GM23338 (cell line): ENCODE measurements around the gene TNK2. TPM values are rescaled to one million over a fixed set of nuclear protein-coding genes. Genes with fewer than 3 reads are reported as not detected.

Experiments used
- ATAC-seq: fragments of 200-7000 bp; cut with Tn5 transposase; 3 replicates; pipeline ENCODE4 v1.9.1; 2020
- DNase-seq: peaks from one replicate; pipeline ENCODE4 v3.0.0-alpha.2; 2015; ENCODE audit warnings: low spot score
- H2AFZ ChIP-seq: fragments of 200-600 bp; sonication (generic); 2 replicates; pipeline ENCODE4 v1.8.0; 2016; ENCODE audit warnings: antibody characterized with exemption, mild to moderate bottlenecking, moderate library complexity
- H3F3A ChIP-seq: fragments of 200-600 bp; sonication (generic); replicated peaks from 2 replicates; pipeline ENCODE4 v1.8.0; 2017; ENCODE audit warnings: antibody characterized with exemption, mixed run types, low read depth
- H3K27ac ChIP-seq: fragments of 200-600 bp; sonication (generic); 2 replicates; pipeline ENCODE4 v1.6.1; 2016; ENCODE audit warnings: low read depth
- H3K27me3 ChIP-seq: fragments of 200-600 bp; sonication (generic); 2 replicates; pipeline ENCODE4 v1.8.0; 2016; ENCODE audit warnings: mild to moderate bottlenecking, mixed run types, moderate library complexity; ENCODE audit not compliant: insufficient read depth
- H3K36me3 ChIP-seq: fragments of 200-600 bp; sonication (generic); 2 replicates; pipeline ENCODE4 v1.8.0; 2016; ENCODE audit warnings: mild to moderate bottlenecking; ENCODE audit not compliant: insufficient read depth
- H3K4me1 ChIP-seq: fragments of 200-600 bp; sonication (generic); 2 replicates; pipeline ENCODE4 v1.8.0; 2016; ENCODE audit warnings: mild to moderate bottlenecking, moderate library complexity; ENCODE audit not compliant: insufficient read depth
- H3K4me2 ChIP-seq: fragments of 200-600 bp; sonication (generic); 2 replicates; pipeline ENCODE4 v1.7.1; 2017; ENCODE audit warnings: mixed run types
- H3K4me3 ChIP-seq: fragments of 200-600 bp; sonication (generic); 2 replicates; pipeline ENCODE4 v1.6.1; 2016; ENCODE audit warnings: mixed run types
- H3K79me2 ChIP-seq: fragments of 200-600 bp; sonication (generic); replicated peaks from 2 replicates; pipeline ENCODE4 v1.8.0; 2017; ENCODE audit warnings: mild to moderate bottlenecking; ENCODE audit not compliant: insufficient read depth
- H3K9me2 ChIP-seq: fragments of 200-600 bp; sonication (generic); 2 replicates; pipeline ENCODE4 v1.8.0; 2017; ENCODE audit not compliant: insufficient read depth
- H4K20me1 ChIP-seq: fragments of 200-600 bp; sonication (generic); replicated peaks from 2 replicates; pipeline ENCODE4 v1.8.0; 2017; ENCODE audit warnings: mild to moderate bottlenecking; ENCODE audit not compliant: insufficient read depth
- H3K27ac Mint-ChIP-seq: 2 replicates; pipeline ENCODE4 v1.8.0; 2020; ENCODE audit warnings: inconsistent platforms, mild to moderate bottlenecking, moderate library complexity, mixed read lengths
- H3K27me3 Mint-ChIP-seq: 3 replicates; pipeline ENCODE4 v1.8.0; 2022; ENCODE audit warnings: low read depth, mild to moderate bottlenecking, moderate library complexity, mixed read lengths, inconsistent platforms; ENCODE audit not compliant: insufficient read depth, poor library complexity
- H3K36me3 Mint-ChIP-seq: 3 replicates; pipeline ENCODE4 v1.8.0; 2021; ENCODE audit warnings: low read depth, mild to moderate bottlenecking, inconsistent platforms, moderate library complexity, mixed read lengths
- H3K4me1 Mint-ChIP-seq: 3 replicates; pipeline ENCODE4 v1.8.0; 2020; ENCODE audit warnings: mild to moderate bottlenecking, inconsistent platforms, mixed read lengths
- H3K4me3 Mint-ChIP-seq: 3 replicates; pipeline ENCODE4 v1.8.0; 2021; ENCODE audit warnings: moderate library complexity, mild to moderate bottlenecking, inconsistent platforms, mixed read lengths
- H3K9me3 Mint-ChIP-seq: 3 replicates; pipeline ENCODE4 v1.8.0; 2020; ENCODE audit warnings: moderate library complexity, mild to moderate bottlenecking, inconsistent platforms, mixed read lengths
- CREB1 ChIP-seq: fragments of 250-450 bp; sonication (Bioruptor Pico); IDR thresholded peaks from 2 replicates; pipeline ENCODE4 v1.5.0; 2020; ENCODE audit warnings: low read depth, mild to moderate bottlenecking, moderate library complexity
- ETS1 ChIP-seq: IDR thresholded peaks from 2 replicates; pipeline ENCODE4 v1.6.1; 2016; ENCODE audit warnings: antibody characterized with exemption
- EZH2 ChIP-seq: fragments of 200-600 bp; sonication (generic); IDR thresholded peaks from one replicate; pipeline ENCODE4 v1.8.0; 2017; ENCODE audit warnings: antibody characterized with exemption, mild to moderate bottlenecking, low read depth; ENCODE audit not compliant: unreplicated experiment
- EZH2phosphoT487 ChIP-seq: fragments of 200-600 bp; sonication (generic); IDR thresholded peaks from one replicate; pipeline ENCODE4 v1.8.1; 2018; ENCODE audit warnings: antibody characterized with exemption; ENCODE audit not compliant: unreplicated experiment
- JUNB ChIP-seq: IDR thresholded peaks from one replicate; pipeline ENCODE4 v1.6.1; 2016; ENCODE audit warnings: antibody characterized with exemption; ENCODE audit not compliant: unreplicated experiment
- NANOG ChIP-seq: IDR thresholded peaks from 2 replicates; pipeline ENCODE4 v1.6.1; 2016; ENCODE audit warnings: antibody characterized with exemption, borderline replicate concordance
- POLR2AphosphoS5 ChIP-seq: IDR thresholded peaks from 2 replicates; pipeline ENCODE4 v1.6.1; 2016; ENCODE audit warnings: antibody characterized with exemption, low read depth
- STAT1 ChIP-seq: IDR thresholded peaks from one replicate; pipeline ENCODE4 v1.6.1; 2016; ENCODE audit warnings: antibody characterized with exemption; ENCODE audit not compliant: unreplicated experiment
- ZNF114 ChIP-seq: fragments of 250-450 bp; sonication (Bioruptor Pico); IDR thresholded peaks from 2 replicates; pipeline ENCODE4 v1.5.0; 2020; ENCODE audit warnings: mild to moderate bottlenecking, moderate library complexity
- ZNF331 ChIP-seq: fragments of 250-450 bp; sonication (Bioruptor Pico); IDR thresholded peaks from 2 replicates; pipeline ENCODE4 v1.5.0; 2020; ENCODE audit warnings: low read depth, mild to moderate bottlenecking, moderate library complexity
- polyA plus RNA-seq: library from polyadenylated mRNA; unstranded; fragments of >200 nt; fragmentation: Nextera tagmentation; extraction: Ambion mirVana; gene quantifications from 2 replicates; pipeline ENCODE4 v1.2.1, GENCODE V29; 2016
- total RNA-seq: library from RNA; depleted of rRNA; stranded (reverse); fragments of >200 nt; shearing (Covaris generic); gene quantifications from 2 replicates; pipeline ENCODE4 v1.2.3, GENCODE V29; 2014
- TF ChIP-seq, protein P1 (sequence below), 2 experiments: fragments of 200-600 bp in 1 of 2; sonication (generic) in 1 of 2; conservative IDR thresholded peaks; 2 replicates each; pipeline versions ENCODE4 v1.5.1 to v1.6.1; 2016 to 2017; ENCODE audit warnings: antibody characterized with exemption in 2 of 2, low read depth in 2 of 2, mild to moderate bottlenecking in 2 of 2, moderate library complexity in 1 of 2
- TF ChIP-seq, protein P2 (sequence below): IDR thresholded peaks from one replicate; pipeline ENCODE4 v1.6.1; 2018; ENCODE audit warnings: antibody characterized with exemption; ENCODE audit not compliant: unreplicated experiment
- TF ChIP-seq, protein P3 (sequence below): fragments of 250-450 bp; sonication (Bioruptor Pico); IDR thresholded peaks from 2 replicates; pipeline ENCODE4 v1.5.0; 2020; ENCODE audit warnings: mild to moderate bottlenecking, moderate library complexity

The TNK2 gene
- total and polyA plus RNA-seq, 2 experiments from 2014 or later, result 10.0 to 22.5 TPM

DNA sequence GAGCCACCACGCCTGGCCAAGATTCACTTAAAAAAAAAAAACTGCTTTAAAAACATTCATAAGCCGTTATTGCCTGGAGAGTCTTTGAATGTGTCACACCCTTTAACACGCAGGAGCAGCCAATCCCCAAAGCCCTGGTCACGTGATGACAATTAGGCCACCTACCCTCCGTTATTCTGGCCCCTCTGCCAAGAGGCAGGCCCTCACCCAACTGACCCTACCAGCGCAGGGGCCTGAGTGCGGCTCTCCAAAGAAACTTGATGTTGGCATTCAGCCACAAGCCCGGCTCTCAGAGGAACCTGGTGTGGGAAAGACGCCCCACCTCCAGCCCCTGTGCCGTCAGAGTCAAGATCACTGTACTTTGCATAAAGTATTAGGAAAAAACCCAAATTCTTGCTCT lies 85.1 kb downstream of the TNK2 start:
- ATAC-seq (no peak), DNase-seq (no peak)
- Mint-ChIP-seq H3K4me1 (peaks cover 8% of the 10 kb centered on the region), H3K9me3 (no peaks in the 10 kb centered on the region), H3K27ac (no peak overlapping the region), H3K36me3 (no peaks in the 10 kb centered on the region), H3K27me3 (peaks cover 12% of the 10 kb centered on the region), H3K4me3 (no peak overlapping the region)
- no peaks in the 10 kb centered on the region for H3K9me2 ChIP-seq
- no peaks in the 10 kb centered on the region for H4K20me1 ChIP-seq
- 0 out of 2 replicates have a peak overlapping the region, but pooled peaks have one; percentile 66 for H2AFZ ChIP-seq
- TF ChIP-seq STAT1 (no peak), ETS1 (no peak), JUNB (no peak), ZNF331 (CRISPR knock-in tag) (no peak), ZNF114 (no peak), NANOG (no peak), EZH2phosphoT487 (no peak), EZH2 (no peak), POLR2AphosphoS5 (no peak), CREB1 (CRISPR knock-in tag) (no peak)
- TF ChIP-seq, protein P1, sequence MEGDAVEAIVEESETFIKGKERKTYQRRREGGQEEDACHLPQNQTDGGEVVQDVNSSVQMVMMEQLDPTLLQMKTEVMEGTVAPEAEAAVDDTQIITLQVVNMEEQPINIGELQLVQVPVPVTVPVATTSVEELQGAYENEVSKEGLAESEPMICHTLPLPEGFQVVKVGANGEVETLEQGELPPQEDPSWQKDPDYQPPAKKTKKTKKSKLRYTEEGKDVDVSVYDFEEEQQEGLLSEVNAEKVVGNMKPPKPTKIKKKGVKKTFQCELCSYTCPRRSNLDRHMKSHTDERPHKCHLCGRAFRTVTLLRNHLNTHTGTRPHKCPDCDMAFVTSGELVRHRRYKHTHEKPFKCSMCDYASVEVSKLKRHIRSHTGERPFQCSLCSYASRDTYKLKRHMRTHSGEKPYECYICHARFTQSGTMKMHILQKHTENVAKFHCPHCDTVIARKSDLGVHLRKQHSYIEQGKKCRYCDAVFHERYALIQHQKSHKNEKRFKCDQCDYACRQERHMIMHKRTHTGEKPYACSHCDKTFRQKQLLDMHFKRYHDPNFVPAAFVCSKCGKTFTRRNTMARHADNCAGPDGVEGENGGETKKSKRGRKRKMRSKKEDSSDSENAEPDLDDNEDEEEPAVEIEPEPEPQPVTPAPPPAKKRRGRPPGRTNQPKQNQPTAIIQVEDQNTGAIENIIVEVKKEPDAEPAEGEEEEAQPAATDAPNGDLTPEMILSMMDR (conservative IDR thresholded peaks at IDR 0.05; ENCODE audit: low read depth in 2 of 2), result no peak
- TF ChIP-seq, protein P2, sequence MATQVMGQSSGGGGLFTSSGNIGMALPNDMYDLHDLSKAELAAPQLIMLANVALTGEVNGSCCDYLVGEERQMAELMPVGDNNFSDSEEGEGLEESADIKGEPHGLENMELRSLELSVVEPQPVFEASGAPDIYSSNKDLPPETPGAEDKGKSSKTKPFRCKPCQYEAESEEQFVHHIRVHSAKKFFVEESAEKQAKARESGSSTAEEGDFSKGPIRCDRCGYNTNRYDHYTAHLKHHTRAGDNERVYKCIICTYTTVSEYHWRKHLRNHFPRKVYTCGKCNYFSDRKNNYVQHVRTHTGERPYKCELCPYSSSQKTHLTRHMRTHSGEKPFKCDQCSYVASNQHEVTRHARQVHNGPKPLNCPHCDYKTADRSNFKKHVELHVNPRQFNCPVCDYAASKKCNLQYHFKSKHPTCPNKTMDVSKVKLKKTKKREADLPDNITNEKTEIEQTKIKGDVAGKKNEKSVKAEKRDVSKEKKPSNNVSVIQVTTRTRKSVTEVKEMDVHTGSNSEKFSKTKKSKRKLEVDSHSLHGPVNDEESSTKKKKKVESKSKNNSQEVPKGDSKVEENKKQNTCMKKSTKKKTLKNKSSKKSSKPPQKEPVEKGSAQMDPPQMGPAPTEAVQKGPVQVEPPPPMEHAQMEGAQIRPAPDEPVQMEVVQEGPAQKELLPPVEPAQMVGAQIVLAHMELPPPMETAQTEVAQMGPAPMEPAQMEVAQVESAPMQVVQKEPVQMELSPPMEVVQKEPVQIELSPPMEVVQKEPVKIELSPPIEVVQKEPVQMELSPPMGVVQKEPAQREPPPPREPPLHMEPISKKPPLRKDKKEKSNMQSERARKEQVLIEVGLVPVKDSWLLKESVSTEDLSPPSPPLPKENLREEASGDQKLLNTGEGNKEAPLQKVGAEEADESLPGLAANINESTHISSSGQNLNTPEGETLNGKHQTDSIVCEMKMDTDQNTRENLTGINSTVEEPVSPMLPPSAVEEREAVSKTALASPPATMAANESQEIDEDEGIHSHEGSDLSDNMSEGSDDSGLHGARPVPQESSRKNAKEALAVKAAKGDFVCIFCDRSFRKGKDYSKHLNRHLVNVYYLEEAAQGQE, result no peak
- TF ChIP-seq, protein P3, sequence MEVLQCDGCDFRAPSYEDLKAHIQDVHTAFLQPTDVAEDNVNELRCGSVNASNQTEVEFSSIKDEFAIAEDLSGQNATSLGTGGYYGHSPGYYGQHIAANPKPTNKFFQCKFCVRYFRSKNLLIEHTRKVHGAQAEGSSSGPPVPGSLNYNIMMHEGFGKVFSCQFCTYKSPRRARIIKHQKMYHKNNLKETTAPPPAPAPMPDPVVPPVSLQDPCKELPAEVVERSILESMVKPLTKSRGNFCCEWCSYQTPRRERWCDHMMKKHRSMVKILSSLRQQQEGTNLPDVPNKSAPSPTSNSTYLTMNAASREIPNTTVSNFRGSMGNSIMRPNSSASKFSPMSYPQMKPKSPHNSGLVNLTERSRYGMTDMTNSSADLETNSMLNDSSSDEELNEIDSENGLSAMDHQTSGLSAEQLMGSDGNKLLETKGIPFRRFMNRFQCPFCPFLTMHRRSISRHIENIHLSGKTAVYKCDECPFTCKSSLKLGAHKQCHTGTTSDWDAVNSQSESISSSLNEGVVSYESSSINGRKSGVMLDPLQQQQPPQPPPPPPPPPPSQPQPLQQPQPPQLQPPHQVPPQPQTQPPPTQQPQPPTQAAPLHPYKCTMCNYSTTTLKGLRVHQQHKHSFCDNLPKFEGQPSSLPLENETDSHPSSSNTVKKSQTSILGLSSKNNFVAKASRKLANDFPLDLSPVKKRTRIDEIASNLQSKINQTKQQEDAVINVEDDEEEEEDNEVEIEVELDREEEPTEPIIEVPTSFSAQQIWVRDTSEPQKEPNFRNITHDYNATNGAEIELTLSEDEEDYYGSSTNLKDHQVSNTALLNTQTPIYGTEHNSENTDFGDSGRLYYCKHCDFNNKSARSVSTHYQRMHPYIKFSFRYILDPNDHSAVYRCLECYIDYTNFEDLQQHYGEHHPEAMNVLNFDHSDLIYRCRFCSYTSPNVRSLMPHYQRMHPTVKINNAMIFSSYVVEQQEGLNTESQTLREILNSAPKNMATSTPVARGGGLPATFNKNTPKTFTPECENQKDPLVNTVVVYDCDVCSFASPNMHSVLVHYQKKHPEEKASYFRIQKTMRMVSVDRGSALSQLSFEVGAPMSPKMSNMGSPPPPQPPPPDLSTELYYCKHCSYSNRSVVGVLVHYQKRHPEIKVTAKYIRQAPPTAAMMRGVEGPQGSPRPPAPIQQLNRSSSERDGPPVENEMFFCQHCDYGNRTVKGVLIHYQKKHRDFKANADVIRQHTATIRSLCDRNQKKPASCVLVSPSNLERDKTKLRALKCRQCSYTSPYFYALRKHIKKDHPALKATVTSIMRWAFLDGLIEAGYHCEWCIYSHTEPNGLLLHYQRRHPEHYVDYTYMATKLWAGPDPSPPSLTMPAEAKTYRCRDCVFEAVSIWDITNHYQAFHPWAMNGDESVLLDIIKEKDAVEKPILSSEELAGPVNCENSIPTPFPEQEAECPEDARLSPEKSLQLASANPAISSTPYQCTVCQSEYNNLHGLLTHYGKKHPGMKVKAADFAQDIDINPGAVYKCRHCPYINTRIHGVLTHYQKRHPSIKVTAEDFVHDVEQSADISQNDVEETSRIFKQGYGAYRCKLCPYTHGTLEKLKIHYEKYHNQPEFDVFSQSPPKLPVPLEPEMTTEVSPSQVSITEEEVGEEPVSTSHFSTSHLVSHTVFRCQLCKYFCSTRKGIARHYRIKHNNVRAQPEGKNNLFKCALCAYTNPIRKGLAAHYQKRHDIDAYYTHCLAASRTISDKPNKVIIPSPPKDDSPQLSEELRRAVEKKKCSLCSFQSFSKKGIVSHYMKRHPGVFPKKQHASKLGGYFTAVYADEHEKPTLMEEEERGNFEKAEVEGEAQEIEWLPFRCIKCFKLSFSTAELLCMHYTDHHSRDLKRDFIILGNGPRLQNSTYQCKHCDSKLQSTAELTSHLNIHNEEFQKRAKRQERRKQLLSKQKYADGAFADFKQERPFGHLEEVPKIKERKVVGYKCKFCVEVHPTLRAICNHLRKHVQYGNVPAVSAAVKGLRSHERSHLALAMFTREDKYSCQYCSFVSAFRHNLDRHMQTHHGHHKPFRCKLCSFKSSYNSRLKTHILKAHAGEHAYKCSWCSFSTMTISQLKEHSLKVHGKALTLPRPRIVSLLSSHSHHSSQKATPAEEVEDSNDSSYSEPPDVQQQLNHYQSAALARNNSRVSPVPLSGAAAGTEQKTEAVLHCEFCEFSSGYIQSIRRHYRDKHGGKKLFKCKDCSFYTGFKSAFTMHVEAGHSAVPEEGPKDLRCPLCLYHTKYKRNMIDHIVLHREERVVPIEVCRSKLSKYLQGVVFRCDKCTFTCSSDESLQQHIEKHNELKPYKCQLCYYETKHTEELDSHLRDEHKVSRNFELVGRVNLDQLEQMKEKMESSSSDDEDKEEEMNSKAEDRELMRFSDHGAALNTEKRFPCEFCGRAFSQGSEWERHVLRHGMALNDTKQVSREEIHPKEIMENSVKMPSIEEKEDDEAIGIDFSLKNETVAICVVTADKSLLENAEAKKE (CRISPR knock-in tag), result no peak
- H3K4me1 ChIP-seq, result no peaks in the 10 kb centered on the region
- H3K36me3 ChIP-seq, result no peaks in the 10 kb centered on the region
- no peak overlapping the region for H3K4me2 ChIP-seq
- no peaks in the 10 kb centered on the region for H3K27me3 ChIP-seq
- H3K79me2 ChIP-seq, result no peaks in the 10 kb centered on the region
- no peaks in the 10 kb centered on the region for H3F3A ChIP-seq
- H3K4me3 ChIP-seq, result no peak overlapping the region
- no peak overlapping the region for H3K27ac ChIP-seq
